ENCODE data around the gene FGF4. TPM values are rescaled to one million over a fixed set of nuclear protein-coding genes. Genes with fewer than 3 reads are reported as not detected.

FGF4 gene
- total RNA-seq, 4 donors from 2014 or later: not detected

DNA sequence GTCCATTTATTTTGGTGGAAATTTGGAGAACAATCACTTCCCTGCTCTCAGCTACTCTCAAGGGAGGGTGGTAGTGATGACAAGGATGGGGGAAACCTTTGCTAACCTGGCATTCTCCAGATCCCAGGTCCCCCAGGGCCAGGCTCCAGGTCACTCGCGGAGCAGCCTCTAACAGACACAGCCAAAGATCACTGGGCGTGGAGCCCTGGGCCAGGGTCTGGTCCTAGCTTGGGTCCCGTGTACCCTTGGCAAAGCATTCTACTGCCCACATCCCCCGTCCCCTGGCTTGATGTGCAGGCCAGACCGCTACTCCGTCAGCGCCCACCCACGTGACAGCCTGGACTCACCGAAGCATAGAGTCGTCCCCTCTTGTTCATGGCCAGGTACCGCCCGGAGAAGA is 40.8 kb upstream of the FGF4 start:
- no peak for DNase-seq (ENCODE audit: low spot score in 2 of 2)
- intact Hi-C loops (cut with DNase I; ENCODE audit: low total_unique reads): no loop called here
- no peak overlapping the region for H3K4me3 ChIP-seq (ENCODE audit: low read depth, poor library complexity, severe bottlenecking)
- WGBS, 2 donors: 84 to 86% methylated on average over 13 of the region's 13 CpGs
- TF ChIP-seq, protein P1, sequence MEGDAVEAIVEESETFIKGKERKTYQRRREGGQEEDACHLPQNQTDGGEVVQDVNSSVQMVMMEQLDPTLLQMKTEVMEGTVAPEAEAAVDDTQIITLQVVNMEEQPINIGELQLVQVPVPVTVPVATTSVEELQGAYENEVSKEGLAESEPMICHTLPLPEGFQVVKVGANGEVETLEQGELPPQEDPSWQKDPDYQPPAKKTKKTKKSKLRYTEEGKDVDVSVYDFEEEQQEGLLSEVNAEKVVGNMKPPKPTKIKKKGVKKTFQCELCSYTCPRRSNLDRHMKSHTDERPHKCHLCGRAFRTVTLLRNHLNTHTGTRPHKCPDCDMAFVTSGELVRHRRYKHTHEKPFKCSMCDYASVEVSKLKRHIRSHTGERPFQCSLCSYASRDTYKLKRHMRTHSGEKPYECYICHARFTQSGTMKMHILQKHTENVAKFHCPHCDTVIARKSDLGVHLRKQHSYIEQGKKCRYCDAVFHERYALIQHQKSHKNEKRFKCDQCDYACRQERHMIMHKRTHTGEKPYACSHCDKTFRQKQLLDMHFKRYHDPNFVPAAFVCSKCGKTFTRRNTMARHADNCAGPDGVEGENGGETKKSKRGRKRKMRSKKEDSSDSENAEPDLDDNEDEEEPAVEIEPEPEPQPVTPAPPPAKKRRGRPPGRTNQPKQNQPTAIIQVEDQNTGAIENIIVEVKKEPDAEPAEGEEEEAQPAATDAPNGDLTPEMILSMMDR (IDR thresholded peaks at IDR 0.05): no peak
- no peak for TF ChIP-seq POLR2A (IDR thresholded peaks at IDR 0.05)

DNA sequence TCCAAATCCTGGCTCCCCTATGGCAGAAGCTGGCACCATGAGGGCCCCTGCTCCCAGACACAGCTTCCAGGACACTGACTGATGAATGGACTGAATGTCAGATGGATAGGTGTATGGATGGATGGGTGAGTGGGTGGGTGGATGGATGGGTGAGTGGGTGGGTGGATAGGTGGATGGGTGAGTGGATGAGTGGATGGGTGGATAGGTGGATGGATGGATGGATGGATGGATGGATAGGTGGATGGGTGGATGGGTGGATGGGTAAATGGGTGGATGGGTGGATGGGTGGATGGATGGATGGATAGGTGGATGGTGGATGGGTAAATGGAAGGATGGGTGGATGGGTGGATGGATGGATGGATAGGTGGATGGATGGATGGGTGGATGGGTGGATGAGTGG is 39.8 kb upstream of the FGF4 start:
- DNase-seq (ENCODE audit: low spot score in 2 of 2): no peak
- intact Hi-C loops (cut with DNase I; ENCODE audit: low total_unique reads): no loop called here
- TF ChIP-seq, protein P1 (IDR thresholded peaks at IDR 0.05): no peak
- no peak for TF ChIP-seq POLR2A (IDR thresholded peaks at IDR 0.05)
- H3K4me3 ChIP-seq (ENCODE audit: low read depth, poor library complexity, severe bottlenecking): no peak overlapping the region

DNA sequence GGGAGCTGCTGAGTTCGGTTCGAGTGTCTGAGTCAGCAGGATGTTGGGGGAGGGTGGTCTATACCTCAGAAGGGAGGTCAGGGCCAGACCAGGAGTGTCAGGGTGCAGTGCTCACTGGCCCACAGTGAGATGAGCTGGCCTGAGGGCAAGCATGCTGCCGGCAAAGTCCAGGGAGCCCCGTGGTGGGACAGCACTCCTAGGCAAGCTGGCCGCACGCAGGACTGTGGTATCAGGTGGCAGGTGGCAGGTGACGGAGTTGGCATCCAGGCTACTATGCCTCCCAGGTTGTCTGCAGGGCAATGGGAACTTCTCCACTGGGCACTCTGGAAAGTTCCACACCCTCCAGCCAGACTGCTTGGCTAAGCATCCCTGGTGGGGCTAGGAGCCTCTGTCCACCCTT is 39.3 kb upstream of the FGF4 start:
- 83 to 85% methylated on average over 5 to 7 of the region's 7 CpGs for WGBS, 2 donors
- intact Hi-C loops (cut with DNase I; ENCODE audit: low total_unique reads): no loop called here
- no peak overlapping the region for H3K4me3 ChIP-seq (ENCODE audit: low read depth, poor library complexity, severe bottlenecking)
- TF ChIP-seq, protein P1 (IDR thresholded peaks at IDR 0.05): no peak
- TF ChIP-seq POLR2A (IDR thresholded peaks at IDR 0.05): no peak
- DNase-seq (ENCODE audit: low spot score in 2 of 2): no peak

DNA sequence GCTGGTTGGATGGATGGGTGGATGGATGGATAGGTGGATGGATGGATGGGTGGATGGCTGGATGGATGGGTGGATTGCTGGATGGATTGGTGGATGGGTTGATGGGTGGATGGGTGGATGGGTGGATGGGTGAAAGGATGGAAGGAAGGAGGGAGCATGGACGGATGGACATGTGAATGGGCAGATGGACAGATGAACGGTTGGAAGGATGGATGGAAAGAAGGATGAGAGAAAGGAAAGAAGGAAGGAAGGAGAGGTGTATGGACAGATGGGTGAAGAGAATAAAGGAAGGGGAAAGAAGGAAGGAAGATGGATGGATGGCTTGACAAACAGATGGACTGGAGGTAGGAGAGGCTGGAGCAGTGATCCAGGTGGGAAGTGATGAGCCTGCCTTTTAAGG is 38.7 kb upstream of the FGF4 start:
- DNase-seq (ENCODE audit: low spot score in 2 of 2): no peak
- H3K4me3 ChIP-seq (ENCODE audit: low read depth, poor library complexity, severe bottlenecking): no peak overlapping the region
- TF ChIP-seq, protein P1 (IDR thresholded peaks at IDR 0.05): no peak
- TF ChIP-seq POLR2A (IDR thresholded peaks at IDR 0.05): no peak
- intact Hi-C loops (cut with DNase I; ENCODE audit: low total_unique reads): no loop called here
- WGBS, 2 donors: 86 to 91% methylated on average over 2 of the region's 2 CpGs

DNA sequence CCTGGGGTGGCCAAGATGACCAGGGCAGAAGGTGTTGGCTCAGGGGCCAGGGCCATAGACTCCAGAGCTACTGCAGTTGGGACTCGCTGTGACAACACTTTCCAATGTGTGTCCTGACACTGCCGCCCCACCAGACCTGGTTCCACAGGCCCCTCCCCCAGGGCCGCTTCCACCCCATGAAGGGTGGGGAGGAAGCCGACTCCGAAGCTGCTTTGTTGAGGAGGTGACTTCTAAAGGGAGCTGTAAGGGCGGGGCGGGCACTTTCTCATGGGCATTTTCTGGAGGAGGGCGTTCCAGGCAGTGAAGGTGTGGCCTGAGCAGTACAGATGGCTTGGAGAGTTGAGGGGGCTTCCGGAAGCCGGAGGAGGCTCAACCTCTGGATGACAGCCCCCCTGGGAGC is 37.8 kb upstream of the FGF4 start:
- intact Hi-C loops (cut with DNase I; ENCODE audit: low total_unique reads): no loop called here
- WGBS, 2 donors: 71 to 75% methylated on average over 9 to 10 of the region's 10 CpGs

DNA sequence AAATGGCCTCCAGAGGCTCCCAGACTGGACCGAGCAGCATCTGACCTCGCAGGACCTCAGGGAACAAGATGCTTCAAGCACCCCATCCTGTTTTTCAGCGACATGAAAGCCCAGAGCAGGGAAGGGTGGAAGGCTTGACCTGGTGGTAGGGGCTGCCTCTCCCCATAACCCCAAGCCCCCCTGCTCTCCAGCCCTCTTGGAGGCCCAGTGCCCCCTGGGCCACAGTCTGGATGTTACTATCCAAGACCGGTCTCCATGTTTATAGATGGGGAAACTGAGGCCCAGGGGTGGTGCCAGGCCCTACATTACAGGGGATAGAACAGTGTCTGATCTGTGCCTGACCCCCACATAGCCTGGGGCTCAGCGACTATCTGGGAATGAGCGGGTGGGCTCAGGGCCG is 37.1 kb upstream of the FGF4 start:
- no peak for TF ChIP-seq POLR2A (IDR thresholded peaks at IDR 0.05)
- TF ChIP-seq, protein P1 (IDR thresholded peaks at IDR 0.05): no peak
- DNase-seq (ENCODE audit: low spot score in 2 of 2): no peak
- no peak overlapping the region for H3K4me3 ChIP-seq (ENCODE audit: low read depth, poor library complexity, severe bottlenecking)
- intact Hi-C loops (cut with DNase I; ENCODE audit: low total_unique reads): no loop called here
- WGBS, 2 donors: 86 to 92% methylated on average over 7 of the region's 7 CpGs

More for the DNA sequence above, 37.8 kb upstream of the FGF4 start:
- TF ChIP-seq POLR2A (IDR thresholded peaks at IDR 0.05): no peak
- TF ChIP-seq, protein P1 (IDR thresholded peaks at IDR 0.05): no peak
- no peak for DNase-seq (ENCODE audit: low spot score in 2 of 2)
- no peak overlapping the region for H3K4me3 ChIP-seq (ENCODE audit: low read depth, poor library complexity, severe bottlenecking)
